ENCODE data around the gene RAB22A.

The RAB22A gene

GRCh38 chr20:58309591-58310290, at the start of gene RAB22A:
Gene RAB22A, plus strand, starts transcription at chr20:58309715. Its CDS starts 262 bp downstream, at chr20:58309977.
- DNase-seq: no peak

- no peak for DNase-seq
Measured at GRCh38 chr20:58260006-58260405, 49.5 kb upstream of the RAB22A start.

- no peak for DNase-seq
Measured at GRCh38 chr20:58261660-58262059, 47.9 kb upstream of the RAB22A start.

GRCh38 chr20:58264271-58264670, 45.2 kb upstream of the RAB22A start:
- DNase-seq: no peak

GRCh38 chr20:58267389-58268215, 41.9 kb upstream of the RAB22A start:
- no peak for DNase-seq

GRCh38 chr20:58268421-58268821, 41.1 kb upstream of the RAB22A start:
- DNase-seq: no peak

- no peak for DNase-seq
Measured at GRCh38 chr20:58268936-58269619, 40.4 kb upstream of the RAB22A start.

- no peak for DNase-seq
Measured at GRCh38 chr20:58271606-58272351, 37.7 kb upstream of the RAB22A start.

GRCh38 chr20:58274384-58274783, 35.1 kb upstream of the RAB22A start:
- DNase-seq: no peak

- DNase-seq: no peak
Measured at GRCh38 chr20:58277107-58277506, 32.4 kb upstream of the RAB22A start.

GRCh38 chr20:58277578-58278472, 31.7 kb upstream of the RAB22A start:
- DNase-seq: no peak

- DNase-seq: no peak
Measured at GRCh38 chr20:58286729-58287128, 22.8 kb upstream of the RAB22A start.

GRCh38 chr20:58287638-58288037, 21.9 kb upstream of the RAB22A start:
- DNase-seq: no peak

GRCh38 chr20:58289143-58289542, 20.4 kb upstream of the RAB22A start:
- DNase-seq: no peak

- no peak for DNase-seq
Measured at GRCh38 chr20:58293453-58293852, 16.1 kb upstream of the RAB22A start.

GRCh38 chr20:58294497-58295455, 14.7 kb upstream of the RAB22A start:
- DNase-seq: no peak

GRCh38 chr20:58296051-58296837, 13.3 kb upstream of the RAB22A start:
- DNase-seq: no peak

GRCh38 chr20:58297394-58297793, 12.1 kb upstream of the RAB22A start:
- DNase-seq: no peak

GRCh38 chr20:58300321-58300720, 9.2 kb upstream of the RAB22A start:
- DNase-seq: no peak

- DNase-seq: no peak
Measured at GRCh38 chr20:58303547-58303946, 6.0 kb upstream of the RAB22A start.

All from NCI-H1417 treated with DMSO at 0.1 percent for 48 hours (cell line).